Cardiac fibroblast (primary cell): ENCODE results near the gene WDTC1.

ENCODE experiments used
- DNase-seq, 2 donors: peaks; one replicate each; pipeline versions ENCODE4 v3.0.0 to v3.0.0-alpha.2; 2010; ENCODE audit warnings: low read depth in 2 of 2
- H3K4me3 ChIP-seq, 2 donors: replicated peaks in 1 of 2; 1 replicate in 1 of 2; 2 replicates in 1 of 2; pipeline ENCODE4 v1.5.1; 2011; ENCODE audit warnings: low read depth in 2 of 2, low read length in 2 of 2, mild to moderate bottlenecking in 2 of 2, moderate library complexity in 1 of 2
- TF ChIP-seq, protein P1 (sequence below): IDR thresholded peaks from one replicate; pipeline ENCODE4 v1.5.1; 2011; ENCODE audit warnings: low read depth, mild to moderate bottlenecking, low read length, inconsistent platforms

Gene WDTC1

DNA sequence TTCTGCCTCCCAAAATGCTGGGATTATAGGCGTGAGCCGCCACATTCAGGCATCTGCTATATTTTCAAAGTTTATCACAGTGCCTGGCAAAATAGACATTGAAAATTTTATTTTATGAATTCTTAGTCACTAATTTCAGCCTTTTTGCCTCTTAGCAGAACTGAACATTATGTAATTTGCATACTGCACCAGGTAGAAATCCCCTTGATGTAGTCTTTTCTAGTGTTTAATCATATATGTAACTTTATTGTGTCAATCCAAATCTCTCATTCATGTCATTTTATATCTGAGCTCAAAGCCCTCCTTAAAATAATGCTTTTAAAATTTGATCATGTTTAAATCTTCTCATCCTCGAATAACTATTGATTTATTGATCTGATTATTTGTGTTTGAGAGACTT, 19.2 kb downstream of the WDTC1 start:
- no peak for DNase-seq
- no peak overlapping the region for H3K4me3 ChIP-seq
- TF ChIP-seq, protein P1, sequence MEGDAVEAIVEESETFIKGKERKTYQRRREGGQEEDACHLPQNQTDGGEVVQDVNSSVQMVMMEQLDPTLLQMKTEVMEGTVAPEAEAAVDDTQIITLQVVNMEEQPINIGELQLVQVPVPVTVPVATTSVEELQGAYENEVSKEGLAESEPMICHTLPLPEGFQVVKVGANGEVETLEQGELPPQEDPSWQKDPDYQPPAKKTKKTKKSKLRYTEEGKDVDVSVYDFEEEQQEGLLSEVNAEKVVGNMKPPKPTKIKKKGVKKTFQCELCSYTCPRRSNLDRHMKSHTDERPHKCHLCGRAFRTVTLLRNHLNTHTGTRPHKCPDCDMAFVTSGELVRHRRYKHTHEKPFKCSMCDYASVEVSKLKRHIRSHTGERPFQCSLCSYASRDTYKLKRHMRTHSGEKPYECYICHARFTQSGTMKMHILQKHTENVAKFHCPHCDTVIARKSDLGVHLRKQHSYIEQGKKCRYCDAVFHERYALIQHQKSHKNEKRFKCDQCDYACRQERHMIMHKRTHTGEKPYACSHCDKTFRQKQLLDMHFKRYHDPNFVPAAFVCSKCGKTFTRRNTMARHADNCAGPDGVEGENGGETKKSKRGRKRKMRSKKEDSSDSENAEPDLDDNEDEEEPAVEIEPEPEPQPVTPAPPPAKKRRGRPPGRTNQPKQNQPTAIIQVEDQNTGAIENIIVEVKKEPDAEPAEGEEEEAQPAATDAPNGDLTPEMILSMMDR, result no peak

GRCh38 chr1:27255136-27255535, 20.7 kb downstream of the WDTC1 start:
- TF ChIP-seq, protein P1, result no peak
- no peak for DNase-seq
- no peak overlapping the region for H3K4me3 ChIP-seq

DNA sequence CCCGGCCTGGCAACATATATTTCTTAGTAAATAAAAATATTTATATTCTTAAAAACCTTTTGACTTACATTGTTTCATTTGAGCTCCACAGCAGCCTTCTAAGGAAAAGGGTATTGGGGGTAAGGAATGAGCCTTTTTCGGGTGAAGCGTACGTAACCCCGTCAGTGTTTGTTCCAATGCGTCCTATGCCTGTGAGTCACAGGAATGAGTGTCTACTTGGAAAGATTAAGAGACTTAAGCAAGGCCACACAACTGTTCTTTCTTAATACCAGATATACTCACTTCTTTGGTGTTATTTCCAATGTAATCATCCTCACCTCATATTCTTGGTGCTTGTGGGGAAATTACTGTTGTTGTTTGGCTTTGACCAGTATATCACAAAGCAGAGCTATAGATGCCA, 22.7 kb downstream of the WDTC1 start:
- DNase-seq, result peak; percentile 24 to 57
- TF ChIP-seq, protein P1, result no peak
- no peak overlapping the region for H3K4me3 ChIP-seq

GRCh38 chr1:27258598-27258997, 24.2 kb downstream of the WDTC1 start:
- H3K4me3 ChIP-seq, result no peak overlapping the region
- TF ChIP-seq, protein P1, result no peak
- no peak for DNase-seq

GRCh38 chr1:27267153-27267552, 32.7 kb downstream of the WDTC1 start:
- H3K4me3 ChIP-seq, result no peak overlapping the region
- DNase-seq, result no peak
- TF ChIP-seq, protein P1, result no peak

DNA sequence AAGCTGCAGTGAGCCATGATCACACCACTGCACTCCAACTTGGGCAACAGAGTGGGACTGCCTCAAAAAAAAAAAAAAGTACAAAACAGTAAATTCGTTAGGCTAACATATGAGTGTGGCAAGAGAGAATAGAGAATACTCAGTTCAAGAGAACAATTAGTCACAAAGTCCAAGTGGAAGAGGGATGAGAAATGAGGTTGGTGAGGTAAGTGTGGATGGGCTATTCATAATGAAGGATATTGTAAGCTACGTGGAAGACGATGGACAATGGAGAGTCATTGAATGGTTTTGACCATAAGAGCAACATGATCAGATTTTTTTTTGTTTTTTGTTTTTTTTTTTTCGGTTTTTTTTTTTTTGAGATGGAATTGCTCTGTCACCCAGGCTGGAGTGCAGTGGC, 34.8 kb downstream of the WDTC1 start:
- TF ChIP-seq, protein P1, result no peak

DNA sequence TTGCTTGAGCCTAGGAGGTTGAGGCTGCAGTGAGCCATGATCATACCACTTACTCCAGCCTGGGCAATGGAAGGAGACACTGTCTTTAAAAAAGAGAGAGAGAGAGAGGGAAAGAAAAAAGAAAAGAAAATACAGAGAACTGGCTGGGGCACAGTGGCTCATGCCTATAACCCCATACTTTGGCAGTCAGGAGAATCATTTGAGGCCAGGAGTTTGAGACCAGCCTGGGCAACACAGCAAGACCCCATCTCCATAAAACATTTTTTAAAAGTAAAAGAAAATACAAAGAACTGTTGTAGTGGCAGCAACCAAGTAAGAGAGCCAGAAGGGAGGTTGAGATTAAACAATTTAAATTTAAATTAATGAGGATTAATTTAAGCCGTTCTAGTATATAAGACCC, 39.8 kb downstream of the WDTC1 start:
- DNase-seq, result no peak
- no peak overlapping the region for H3K4me3 ChIP-seq
- TF ChIP-seq, protein P1, result no peak

More for the DNA sequence above, 34.8 kb downstream of the WDTC1 start:
- H3K4me3 ChIP-seq, result no peak overlapping the region
- no peak for DNase-seq
